H1 (cell line): ENCODE measurements around the gene RNASEL.

Source experiments
- ATF3 ChIP-seq: IDR thresholded peaks from 2 replicates; pipeline ENCODE4 v1.6.1; 2011; ENCODE audit warnings: low read depth, mild to moderate bottlenecking, low read length; ENCODE audit not compliant: insufficient read depth
- CEBPB ChIP-seq: IDR thresholded peaks from 2 replicates; pipeline ENCODE4 v1.6.1; 2012; ENCODE audit warnings: low read depth, low read length
- CTCF ChIP-seq, 3 experiments: IDR thresholded peaks; 1 replicate in 2 of 3; 2 replicates in 1 of 3; pipeline versions ENCODE4 v1.5.1 to v1.6.1; 2011; ENCODE audit warnings: low read length in 3 of 3, mild to moderate bottlenecking in 3 of 3, inconsistent platforms in 2 of 3, low read depth in 1 of 3, moderate library complexity in 1 of 3; ENCODE audit not compliant: insufficient read depth in 1 of 3; ENCODE audit errors: control extremely low read depth in 1 of 3
- EP300 ChIP-seq, 2 experiments: IDR thresholded peaks; 1 replicate in 1 of 2; 2 replicates in 1 of 2; pipeline ENCODE4 v1.6.1; 2011 to 2012; ENCODE audit warnings: low read depth in 2 of 2, low read length in 2 of 2, mild to moderate bottlenecking in 2 of 2, borderline replicate concordance in 1 of 2, inconsistent platforms in 1 of 2, moderate library complexity in 1 of 2
- EZH2 ChIP-seq: fragments of 200-600 bp; sonication (generic); IDR thresholded peaks from 2 replicates; pipeline ENCODE4 v1.7.1; 2012; ENCODE audit warnings: low read depth, mild to moderate bottlenecking, moderate library complexity, low read length, inconsistent platforms; ENCODE audit not compliant: severe bottlenecking
- GABPA ChIP-seq: IDR thresholded peaks from 2 replicates; pipeline ENCODE4 v1.6.1; 2011; ENCODE audit warnings: mild to moderate bottlenecking, low read length, moderate library complexity, borderline replicate concordance; ENCODE audit not compliant: insufficient read depth
- POLR2A ChIP-seq, 2 experiments: IDR thresholded peaks; 1 replicate in 1 of 2; 2 replicates in 1 of 2; pipeline ENCODE4 v1.6.1; 2011; ENCODE audit warnings: low read depth in 2 of 2, low read length in 2 of 2, mild to moderate bottlenecking in 2 of 2; ENCODE audit errors: control extremely low read depth in 1 of 2
- POLR2AphosphoS5 ChIP-seq: IDR thresholded peaks from 2 replicates; pipeline ENCODE4 v1.6.1; 2011; ENCODE audit warnings: low read depth, low read length
- TAF1 ChIP-seq: IDR thresholded peaks from 2 replicates; pipeline ENCODE4 v1.6.1; 2011; ENCODE audit warnings: mild to moderate bottlenecking, low read depth, low read length
- TBP ChIP-seq: IDR thresholded peaks from 2 replicates; pipeline ENCODE4 v1.6.1; 2011; ENCODE audit warnings: low read depth, low read length, improper control_type of control experiment
- TCF12 ChIP-seq: IDR thresholded peaks from 2 replicates; pipeline ENCODE4 v1.6.1; 2011; ENCODE audit warnings: low read depth, mild to moderate bottlenecking, low read length
- YY1 ChIP-seq: IDR thresholded peaks from 2 replicates; pipeline ENCODE4 v1.6.1; 2011; ENCODE audit warnings: low read depth, mild to moderate bottlenecking, low read length
- ZNF274 ChIP-seq: IDR thresholded peaks from 2 replicates; pipeline ENCODE4 v1.7.0; 2012; ENCODE audit warnings: low read length, borderline replicate concordance; ENCODE audit errors: extremely low read depth

GRCh38 chr1:182601913-182602312 lies 12.9 kb upstream of the RNASEL start:
- TF ChIP-seq ATF3 (no peak), CTCF (IDR thresholded peaks at IDR 0.05; ENCODE audit: control extremely low read depth in 1 of 3, insufficient read depth in 1 of 3, low read depth in 1 of 3, low read length in 3 of 3) (no peak), CEBPB (no peak), TAF1 (no peak), ZNF274 (no peak), POLR2A (IDR thresholded peaks at IDR 0.05; ENCODE audit: control extremely low read depth in 1 of 2, low read depth in 2 of 2, low read length in 2 of 2) (no peak; a peak in 1 of 3 replicates), EZH2 (no peak), GABPA (no peak), POLR2AphosphoS5 (no peak), TBP (no peak), YY1 (no peak), TCF12 (no peak), EP300 (IDR thresholded peaks at IDR 0.05; ENCODE audit: borderline replicate concordance in 1 of 2, low read depth in 2 of 2, low read length in 2 of 2) (no peak)
